OCI-LY3 (cell line): ENCODE data around the gene CDH4.

ENCODE experiments used
- H2AFZ ChIP-seq: fragments of 200-600, 300-600 bp; shearing (Covaris generic); 2 replicates; pipeline ENCODE4 v1.6.0; 2014; ENCODE audit warnings: antibody characterized with exemption, low read depth, low read length
- H3K27ac ChIP-seq: fragments of 200-600, 300-600 bp; sonication (generic); 2 replicates; pipeline ENCODE4 v1.5.1; 2014; ENCODE audit warnings: mild to moderate bottlenecking, low read length, moderate library complexity, mixed read lengths
- H3K27me3 ChIP-seq: fragments of 200-600, 300-600 bp; sonication (generic); 2 replicates; pipeline ENCODE4 v1.6.1; 2014; ENCODE audit warnings: low read depth, low read length, mixed read lengths
- H3K36me3 ChIP-seq: fragments of 200-600, 300-600 bp; sonication (generic); replicated peaks from 2 replicates; pipeline ENCODE3; 2014; ENCODE audit warnings: low read depth, low read length, mixed read lengths
- H3K4me1 ChIP-seq: fragments of 300-600, 200-600 bp; sonication (generic); 2 replicates; pipeline ENCODE4 v1.6.1; 2014; ENCODE audit warnings: low read length, mixed read lengths
- H3K4me2 ChIP-seq: fragments of 200-600, 300-600 bp; sonication (generic); 2 replicates; pipeline ENCODE4 v1.6.1; 2014; ENCODE audit warnings: low read length, mixed read lengths
- H3K4me3 ChIP-seq: fragments of 300-600, 200-600 bp; sonication (generic); 2 replicates; pipeline ENCODE4 v1.5.1; 2014; ENCODE audit warnings: antibody characterized with exemption, mild to moderate bottlenecking, low read length, moderate library complexity
- H3K79me2 ChIP-seq: fragments of 300-600, 200-600 bp; shearing (Covaris generic); 2 replicates; pipeline ENCODE4 v1.6.1; 2014; ENCODE audit warnings: mild to moderate bottlenecking, low read length, mixed read lengths
- H3K9ac ChIP-seq: fragments of 300-600, 200-600 bp; shearing (Covaris generic); 2 replicates; pipeline ENCODE4 v1.6.0; 2014; ENCODE audit warnings: mild to moderate bottlenecking, low read length, moderate library complexity
- H3K9me3 ChIP-seq: fragments of 200-600, 300-600 bp; shearing (Covaris generic); 2 replicates; pipeline ENCODE4 v1.6.1; 2014; ENCODE audit warnings: low read length, mixed read lengths; ENCODE audit not compliant: insufficient read depth
- H4K20me1 ChIP-seq: fragments of 200-600, 300-600 bp; sonication (generic); 2 replicates; pipeline ENCODE4 v1.6.1; 2016; ENCODE audit warnings: low read length, mixed read lengths; ENCODE audit not compliant: insufficient read depth
- EZH2phosphoT487 ChIP-seq: fragments of 200-600 bp; shearing (Covaris generic); IDR thresholded peaks from 2 replicates; pipeline ENCODE4 v1.6.1; 2018; ENCODE audit warnings: antibody characterized with exemption, mixed run types, low read depth
- TF ChIP-seq, protein P1 (sequence below): fragments of 200-600, 300-600 bp; sonication (generic); IDR thresholded peaks from 2 replicates; pipeline ENCODE4 v1.5.1; 2014; ENCODE audit warnings: antibody characterized with exemption, low read length, low read depth

Gene CDH4

DNA sequence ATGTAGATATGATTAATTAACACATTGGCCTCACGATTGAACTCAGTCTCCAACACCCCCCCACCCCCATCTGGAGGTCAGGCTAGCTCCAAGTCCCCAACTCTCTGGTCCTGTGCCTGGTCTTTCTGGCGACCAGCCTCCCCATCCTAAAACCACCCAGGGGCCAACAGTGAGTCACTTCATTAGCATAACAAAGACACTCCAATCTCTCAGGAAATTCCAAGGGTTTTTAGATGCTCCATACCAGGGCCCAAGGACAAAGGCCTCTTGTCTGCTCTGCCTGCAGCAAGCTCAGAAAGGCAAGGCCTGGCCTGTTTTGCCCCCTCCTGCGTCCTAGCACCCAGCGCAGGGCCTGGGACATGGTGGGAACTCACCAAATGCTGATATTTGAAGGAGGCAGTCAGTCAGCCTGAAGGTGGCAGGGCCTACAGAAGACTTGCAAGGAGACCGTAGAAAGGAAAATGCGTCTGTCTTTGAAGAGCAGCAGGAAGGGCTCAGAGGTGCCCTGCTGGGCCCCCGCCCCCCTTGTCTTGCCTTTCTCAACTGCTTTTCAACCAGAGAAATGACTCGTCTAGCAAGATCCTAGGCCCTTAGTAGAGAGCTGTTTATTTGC is 184.7 kb downstream of the CDH4 start:
- Histone ChIP-seq H3K4me3 (no peak overlapping the region), H3K79me2 (no peaks in the 10 kb centered on the region), H3K9me3 (no peaks in the 10 kb centered on the region), H4K20me1 (no peaks in the 10 kb centered on the region), H2AFZ (no peak overlapping the region), H3K4me2 (no peak overlapping the region), H3K36me3 (no peaks in the 10 kb centered on the region), H3K27ac (no peak overlapping the region), H3K9ac (no peak overlapping the region), H3K27me3 (no peaks in the 10 kb centered on the region), H3K4me1 (no peaks in the 10 kb centered on the region)
- TF ChIP-seq, protein P1, sequence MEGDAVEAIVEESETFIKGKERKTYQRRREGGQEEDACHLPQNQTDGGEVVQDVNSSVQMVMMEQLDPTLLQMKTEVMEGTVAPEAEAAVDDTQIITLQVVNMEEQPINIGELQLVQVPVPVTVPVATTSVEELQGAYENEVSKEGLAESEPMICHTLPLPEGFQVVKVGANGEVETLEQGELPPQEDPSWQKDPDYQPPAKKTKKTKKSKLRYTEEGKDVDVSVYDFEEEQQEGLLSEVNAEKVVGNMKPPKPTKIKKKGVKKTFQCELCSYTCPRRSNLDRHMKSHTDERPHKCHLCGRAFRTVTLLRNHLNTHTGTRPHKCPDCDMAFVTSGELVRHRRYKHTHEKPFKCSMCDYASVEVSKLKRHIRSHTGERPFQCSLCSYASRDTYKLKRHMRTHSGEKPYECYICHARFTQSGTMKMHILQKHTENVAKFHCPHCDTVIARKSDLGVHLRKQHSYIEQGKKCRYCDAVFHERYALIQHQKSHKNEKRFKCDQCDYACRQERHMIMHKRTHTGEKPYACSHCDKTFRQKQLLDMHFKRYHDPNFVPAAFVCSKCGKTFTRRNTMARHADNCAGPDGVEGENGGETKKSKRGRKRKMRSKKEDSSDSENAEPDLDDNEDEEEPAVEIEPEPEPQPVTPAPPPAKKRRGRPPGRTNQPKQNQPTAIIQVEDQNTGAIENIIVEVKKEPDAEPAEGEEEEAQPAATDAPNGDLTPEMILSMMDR, result no peak
- no peak for TF ChIP-seq EZH2phosphoT487

DNA sequence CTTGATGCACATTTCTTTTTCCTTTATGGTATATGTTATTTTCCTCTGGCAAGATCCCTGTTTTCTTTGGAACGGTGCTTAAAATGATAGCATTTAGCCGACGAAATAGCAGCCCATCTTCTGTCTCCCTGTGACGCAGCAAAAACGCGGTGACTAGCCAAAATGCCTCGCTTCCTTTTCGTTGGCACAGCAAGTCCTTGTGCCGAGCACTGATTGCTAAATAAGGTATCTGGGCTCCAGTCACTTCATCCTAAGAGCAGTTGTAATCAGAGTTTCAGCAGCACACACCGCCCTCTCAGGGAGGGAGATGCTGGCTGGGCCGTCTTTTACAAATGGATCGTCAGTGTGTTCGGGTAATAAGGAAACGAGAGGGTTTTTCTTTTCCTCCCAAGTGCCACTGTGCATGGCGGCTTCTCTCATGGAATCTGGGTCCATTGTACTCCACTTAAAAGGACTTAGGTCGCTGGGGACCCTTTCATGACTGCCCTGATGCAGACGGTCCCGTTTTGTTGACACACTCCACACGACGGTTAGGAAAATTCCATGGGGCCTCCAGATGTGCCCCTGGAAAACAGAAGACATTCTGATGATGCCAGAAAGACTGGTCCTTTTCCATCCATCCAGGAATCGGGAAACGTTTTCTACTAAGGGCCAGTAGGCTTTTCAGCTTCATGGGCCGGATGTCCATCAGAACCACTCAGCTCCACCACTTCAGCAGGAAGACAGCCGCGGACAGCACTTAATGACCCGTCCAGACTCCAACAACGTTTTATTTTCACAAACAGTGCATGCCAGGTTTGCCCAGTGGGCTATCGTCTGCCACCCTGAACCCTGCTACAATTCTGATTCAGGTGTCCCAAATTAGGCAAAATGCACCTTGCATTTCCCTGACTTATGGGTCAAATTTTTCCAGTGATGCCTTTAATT is 185.5 kb downstream of the CDH4 start:
- Histone ChIP-seq H3K9me3 (no peaks in the 10 kb centered on the region), H3K4me2 (no peak overlapping the region), H4K20me1 (no peaks in the 10 kb centered on the region), H3K27ac (no peak overlapping the region), H3K4me3 (no peak overlapping the region), H3K36me3 (no peaks in the 10 kb centered on the region), H2AFZ (no peak overlapping the region), H3K27me3 (no peaks in the 10 kb centered on the region), H3K4me1 (no peaks in the 10 kb centered on the region), H3K79me2 (no peaks in the 10 kb centered on the region), H3K9ac (no peak overlapping the region)
- no peak for TF ChIP-seq EZH2phosphoT487
- TF ChIP-seq, protein P1, result no peak

- no peak overlapping the region for H3K9ac ChIP-seq
- no peaks in the 10 kb centered on the region for H3K36me3 ChIP-seq
- no peaks in the 10 kb centered on the region for H3K4me1 ChIP-seq
- no peak overlapping the region for H3K4me2 ChIP-seq
- H4K20me1 ChIP-seq, result no peaks in the 10 kb centered on the region
- no peaks in the 10 kb centered on the region for H3K9me3 ChIP-seq
- TF ChIP-seq, protein P1, result no peak
- no peak for TF ChIP-seq EZH2phosphoT487
- no peak overlapping the region for H2AFZ ChIP-seq
- no peaks in the 10 kb centered on the region for H3K27me3 ChIP-seq
- H3K27ac ChIP-seq, result no peak overlapping the region
- no peaks in the 10 kb centered on the region for H3K79me2 ChIP-seq
- no peak overlapping the region for H3K4me3 ChIP-seq
Measured at GRCh38 chr20:61438285-61438684, 186.2 kb downstream of the CDH4 start.

DNA sequence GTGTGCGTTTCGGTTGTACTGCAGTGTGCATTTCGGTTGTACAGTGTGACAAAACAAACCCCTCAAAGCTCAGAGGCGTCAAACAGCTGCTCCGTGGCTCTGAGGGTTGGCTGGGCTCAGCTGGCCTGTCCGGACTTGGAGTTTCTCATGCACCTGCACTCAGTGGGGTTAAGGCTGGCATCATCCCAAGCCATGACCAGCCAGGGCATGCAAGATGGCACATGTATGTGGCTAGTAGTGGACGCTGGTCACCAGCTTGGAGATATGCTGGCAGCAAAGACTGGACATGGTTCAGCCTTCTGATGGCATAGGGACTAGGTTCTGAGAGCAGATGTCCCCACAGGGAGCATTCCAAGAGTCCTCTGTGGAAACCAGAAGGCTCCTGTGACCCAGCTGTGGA is 187.2 kb downstream of the CDH4 start:
- Histone ChIP-seq H3K27me3 (no peaks in the 10 kb centered on the region), H3K4me2 (no peak overlapping the region), H2AFZ (no peak overlapping the region), H3K4me3 (no peak overlapping the region), H3K4me1 (no peaks in the 10 kb centered on the region), H3K9ac (no peak overlapping the region), H3K9me3 (no peaks in the 10 kb centered on the region), H3K27ac (no peak overlapping the region), H3K79me2 (no peaks in the 10 kb centered on the region), H4K20me1 (no peaks in the 10 kb centered on the region), H3K36me3 (no peaks in the 10 kb centered on the region)
- TF ChIP-seq, protein P1, result no peak
- no peak for TF ChIP-seq EZH2phosphoT487
